Measurements from ENCODE around the gene KSR2.
"Not testable (repeated sequence)": the region's sequence is repeated elsewhere in the genome, so short reads cannot be mapped to it uniquely, and the experiment has no call there.

KSR2 gene

DNA sequence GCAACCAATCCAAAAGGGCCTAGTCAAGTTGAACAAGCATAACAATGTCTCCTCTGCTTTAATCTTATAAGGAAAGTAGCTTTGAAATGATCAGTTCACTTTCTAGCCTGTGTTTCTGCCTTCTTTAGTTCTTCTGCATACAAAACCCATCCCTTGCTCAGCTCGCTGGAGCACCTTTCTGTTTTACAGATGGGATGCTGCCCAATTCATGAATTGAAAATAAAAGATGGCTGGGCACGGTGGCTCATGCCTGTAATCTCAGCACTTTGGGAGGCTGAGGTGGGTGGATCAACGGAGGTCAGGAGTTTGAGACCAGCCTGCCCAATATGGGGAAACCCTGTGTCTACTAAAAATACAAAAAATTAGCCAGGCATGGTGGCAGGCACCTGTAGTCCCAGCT lies 43.2 kb upstream of the KSR2 start:
- Histone ChIP-seq H3K27me3 (ENCODE audit: insufficient read depth, low read length) (no peaks in the 10 kb centered on the region), H3F3A (ENCODE audit: insufficient read depth, low read length) (no peaks in the 10 kb centered on the region), H3K9me2 (ENCODE audit: low read depth, low read length) (no peaks in the 10 kb centered on the region), H4K20me1 (ENCODE audit: insufficient read depth, low read length) (no peaks in the 10 kb centered on the region), H2AFZ (ENCODE audit: low read length) (no peak overlapping the region), H3K4me3 (ENCODE audit: low read depth, low read length, poor library complexity, severe bottlenecking) (no peak overlapping the region), H3K9ac (ENCODE audit: low read length) (no peak overlapping the region), H3K4me2 (ENCODE audit: low read length) (no peak overlapping the region), H3K27ac (ENCODE audit: low read depth, low read length, poor library complexity, severe bottlenecking) (no peak overlapping the region), H3K36me3 (ENCODE audit: insufficient read depth, low read length) (no peaks in the 10 kb centered on the region), H3K4me1 (ENCODE audit: insufficient read depth, low read length, severe bottlenecking) (peaks cover 5% of the 10 kb centered on the region), H3K79me2 (ENCODE audit: insufficient read depth, low read length) (no peaks in the 10 kb centered on the region), H3K9me3 (ENCODE audit: low read length) (no peaks in the 10 kb centered on the region)
- TF ChIP-seq, protein P1, sequence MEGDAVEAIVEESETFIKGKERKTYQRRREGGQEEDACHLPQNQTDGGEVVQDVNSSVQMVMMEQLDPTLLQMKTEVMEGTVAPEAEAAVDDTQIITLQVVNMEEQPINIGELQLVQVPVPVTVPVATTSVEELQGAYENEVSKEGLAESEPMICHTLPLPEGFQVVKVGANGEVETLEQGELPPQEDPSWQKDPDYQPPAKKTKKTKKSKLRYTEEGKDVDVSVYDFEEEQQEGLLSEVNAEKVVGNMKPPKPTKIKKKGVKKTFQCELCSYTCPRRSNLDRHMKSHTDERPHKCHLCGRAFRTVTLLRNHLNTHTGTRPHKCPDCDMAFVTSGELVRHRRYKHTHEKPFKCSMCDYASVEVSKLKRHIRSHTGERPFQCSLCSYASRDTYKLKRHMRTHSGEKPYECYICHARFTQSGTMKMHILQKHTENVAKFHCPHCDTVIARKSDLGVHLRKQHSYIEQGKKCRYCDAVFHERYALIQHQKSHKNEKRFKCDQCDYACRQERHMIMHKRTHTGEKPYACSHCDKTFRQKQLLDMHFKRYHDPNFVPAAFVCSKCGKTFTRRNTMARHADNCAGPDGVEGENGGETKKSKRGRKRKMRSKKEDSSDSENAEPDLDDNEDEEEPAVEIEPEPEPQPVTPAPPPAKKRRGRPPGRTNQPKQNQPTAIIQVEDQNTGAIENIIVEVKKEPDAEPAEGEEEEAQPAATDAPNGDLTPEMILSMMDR (IDR thresholded peaks at IDR 0.05; ENCODE audit: low read length), result no peak
- no peak for TF ChIP-seq EZH2 (IDR thresholded peaks at IDR 0.05; ENCODE audit: borderline replicate concordance, low read length)

DNA sequence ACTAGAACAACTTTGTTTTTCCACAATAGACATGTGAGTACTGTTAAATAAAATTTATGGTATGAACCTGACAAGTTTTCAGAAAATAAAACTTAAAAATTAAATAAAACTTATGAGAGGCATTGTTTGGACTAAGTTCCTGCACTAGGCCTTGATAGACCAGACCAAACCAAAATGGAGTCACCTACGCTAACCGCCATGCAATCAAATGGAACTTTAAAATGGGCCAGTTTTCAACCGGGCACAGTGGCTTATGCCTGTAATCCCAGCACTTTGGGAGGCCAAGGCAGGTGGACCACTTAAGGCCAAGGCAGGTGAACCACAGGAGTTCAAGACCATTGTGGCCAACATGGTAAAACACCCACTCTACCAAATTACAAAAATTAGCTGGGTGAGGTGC lies 42.6 kb upstream of the KSR2 start:
- peaks cover 5% of the 10 kb centered on the region for H3K4me1 ChIP-seq (ENCODE audit: insufficient read depth, low read length, severe bottlenecking)
- H4K20me1 ChIP-seq (ENCODE audit: insufficient read depth, low read length), result no peaks in the 10 kb centered on the region

DNA sequence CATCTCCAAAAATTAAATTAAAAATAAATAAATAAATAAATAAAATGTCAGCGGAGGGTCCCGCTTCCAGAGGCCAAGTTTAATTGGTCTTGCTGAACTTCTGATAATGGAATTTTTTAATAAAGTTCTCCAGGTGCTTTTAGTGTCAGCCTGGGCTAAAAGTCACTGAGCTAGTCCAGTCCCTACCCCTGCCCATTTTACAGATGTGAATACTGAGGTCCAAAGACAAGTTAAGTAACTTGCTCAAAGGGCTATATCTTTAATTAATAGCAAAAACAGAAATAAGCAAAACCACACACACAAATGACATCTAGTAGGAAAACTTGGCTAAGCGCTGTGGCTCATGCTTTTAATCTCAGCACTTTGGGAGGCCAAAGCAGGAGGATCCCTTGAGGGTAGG lies 42.1 kb upstream of the KSR2 start:
- no peak overlapping the region for H2AFZ ChIP-seq (ENCODE audit: low read length)

More for the DNA sequence above, 42.6 kb upstream of the KSR2 start:
- Histone ChIP-seq H3K27ac (ENCODE audit: low read depth, low read length, poor library complexity, severe bottlenecking) (no peak overlapping the region), H3F3A (ENCODE audit: insufficient read depth, low read length) (no peaks in the 10 kb centered on the region), H3K36me3 (ENCODE audit: insufficient read depth, low read length) (no peaks in the 10 kb centered on the region), H2AFZ (ENCODE audit: low read length) (no peak overlapping the region), H3K4me2 (ENCODE audit: low read length) (no peak overlapping the region), H3K9me2 (ENCODE audit: low read depth, low read length) (no peaks in the 10 kb centered on the region), H3K9ac (ENCODE audit: low read length) (no peak overlapping the region), H3K4me3 (ENCODE audit: low read depth, low read length, poor library complexity, severe bottlenecking) (no peak overlapping the region), H3K9me3 (ENCODE audit: low read length) (no peaks in the 10 kb centered on the region), H3K27me3 (ENCODE audit: insufficient read depth, low read length) (no peaks in the 10 kb centered on the region), H3K79me2 (ENCODE audit: insufficient read depth, low read length) (no peaks in the 10 kb centered on the region)
- no peak for TF ChIP-seq EZH2 (IDR thresholded peaks at IDR 0.05; ENCODE audit: borderline replicate concordance, low read length)
- TF ChIP-seq, protein P1 (IDR thresholded peaks at IDR 0.05; ENCODE audit: low read length), result no peak

GRCh38 chr12:117999806-118000205 lies 31.0 kb upstream of the KSR2 start:
- H3K9ac ChIP-seq (ENCODE audit: low read length); H3K9me2 ChIP-seq (ENCODE audit: low read depth, low read length); H3K4me3 ChIP-seq (ENCODE audit: low read depth, low read length, poor library complexity, severe bottlenecking); H3K27me3 ChIP-seq (ENCODE audit: insufficient read depth, low read length); H2AFZ ChIP-seq (ENCODE audit: low read length); H4K20me1 ChIP-seq (ENCODE audit: insufficient read depth, low read length); H3K9me3 ChIP-seq (ENCODE audit: low read length); H3K4me1 ChIP-seq (ENCODE audit: insufficient read depth, low read length, severe bottlenecking); H3K27ac ChIP-seq (ENCODE audit: low read depth, low read length, poor library complexity, severe bottlenecking); H3K36me3 ChIP-seq (ENCODE audit: insufficient read depth, low read length); H3K4me2 ChIP-seq (ENCODE audit: low read length); H3K79me2 ChIP-seq (ENCODE audit: insufficient read depth, low read length); H3F3A ChIP-seq (ENCODE audit: insufficient read depth, low read length): not testable (repeated sequence)

More for the DNA sequence above, 42.1 kb upstream of the KSR2 start:
- no peaks in the 10 kb centered on the region for H3K79me2 ChIP-seq (ENCODE audit: insufficient read depth, low read length)
- no peaks in the 10 kb centered on the region for H3K27me3 ChIP-seq (ENCODE audit: insufficient read depth, low read length)
- no peak overlapping the region for H3K4me3 ChIP-seq (ENCODE audit: low read depth, low read length, poor library complexity, severe bottlenecking)
- H3K9me2 ChIP-seq (ENCODE audit: low read depth, low read length), result no peaks in the 10 kb centered on the region
- H3K4me1 ChIP-seq (ENCODE audit: insufficient read depth, low read length, severe bottlenecking), result peaks cover under 1% of the 10 kb centered on the region
- H3K36me3 ChIP-seq (ENCODE audit: insufficient read depth, low read length), result no peaks in the 10 kb centered on the region
- no peak overlapping the region for H3K9ac ChIP-seq (ENCODE audit: low read length)
- H3F3A ChIP-seq (ENCODE audit: insufficient read depth, low read length), result no peaks in the 10 kb centered on the region
- H4K20me1 ChIP-seq (ENCODE audit: insufficient read depth, low read length), result no peaks in the 10 kb centered on the region
- H3K4me2 ChIP-seq (ENCODE audit: low read length), result no peak overlapping the region
- H3K9me3 ChIP-seq (ENCODE audit: low read length), result no peaks in the 10 kb centered on the region
- TF ChIP-seq, protein P1 (IDR thresholded peaks at IDR 0.05; ENCODE audit: low read length), result no peak
- TF ChIP-seq EZH2 (IDR thresholded peaks at IDR 0.05; ENCODE audit: borderline replicate concordance, low read length), result no peak
- no peak overlapping the region for H3K27ac ChIP-seq (ENCODE audit: low read depth, low read length, poor library complexity, severe bottlenecking)
